IMR-90 (cell line): ENCODE measurements around the gene APH1A. TPM values are rescaled to one million over a fixed set of nuclear protein-coding genes. Genes with fewer than 3 reads are reported as not detected.

Experiments
- ATAC-seq: fragments of 200-7000 bp; cut with Tn5 transposase; 2 replicates; pipeline ENCODE4 v1.9.1; 2020; ENCODE audit warnings: low read depth, mild to moderate bottlenecking, moderate library complexity
- BruUV-seq: library from RNA; stranded (reverse); fragments of 400-500 nt; replicated peaks from 2 replicates; lab custom pipeline; 2021; lab: Mats Ljungman, UMichigan
- CTCF ChIA-PET: fragments of 300-600 bp; formaldehyde crosslinking; extraction: SDS; loops from one replicate; lab custom pipeline; 2021; ENCODE audit warnings: antibody characterized with exemption; lab: Yijun Ruan, JAX
- POLR2A ChIA-PET: fragments of 300-600 bp; sonication (Branson Sonifier 250); formaldehyde crosslinking; loops from one replicate; lab custom pipeline; 2022; ENCODE audit warnings: antibody characterized with exemption; ENCODE audit not compliant: unreplicated experiment; lab: Charles Lee
- DNase-seq: peaks from one replicate; pipeline ENCODE4 v3.0.0; 2013
- H2AFZ ChIP-seq: replicated peaks from 2 replicates; pipeline ENCODE3; 2013; ENCODE audit warnings: low read length, mild to moderate bottlenecking; ENCODE audit not compliant: poor library complexity
- H2AK5ac ChIP-seq: 2 replicates; pipeline ENCODE4 v1.6.1; 2013; ENCODE audit warnings: low read depth, low read length, inconsistent platforms
- H2AK9ac ChIP-seq: replicated peaks from 2 replicates; pipeline ENCODE3; 2013; ENCODE audit warnings: mild to moderate bottlenecking, low read depth, low read length, moderate library complexity; ENCODE audit not compliant: poor library complexity
- H2BK120ac ChIP-seq: 2 replicates; pipeline ENCODE4 v1.6.1; 2013; ENCODE audit warnings: low read depth, low read length, inconsistent platforms
- H2BK15ac ChIP-seq: 3 replicates; pipeline ENCODE4 v1.6.1; 2013; ENCODE audit warnings: low read depth, low read length, inconsistent platforms
- H2BK20ac ChIP-seq: 2 replicates; pipeline ENCODE4 v1.6.1; 2013; ENCODE audit warnings: low read depth, mild to moderate bottlenecking, inconsistent platforms, low read length, moderate library complexity
- H2BK5ac ChIP-seq: 2 replicates; pipeline ENCODE4 v1.6.1; 2013; ENCODE audit warnings: mild to moderate bottlenecking, low read depth, low read length, inconsistent platforms; ENCODE audit not compliant: poor library complexity, severe bottlenecking
- H3K14ac ChIP-seq: replicated peaks from 2 replicates; pipeline ENCODE4 v1.6.1; 2013; ENCODE audit warnings: low read depth, low read length, inconsistent platforms
- H3K18ac ChIP-seq: 2 replicates; pipeline ENCODE4 v1.6.1; 2013; ENCODE audit warnings: low read depth, low read length, control low read depth
- H3K23ac ChIP-seq: 2 replicates; pipeline ENCODE4 v1.6.1; 2013; ENCODE audit warnings: low read depth, low read length, inconsistent platforms
- H3K27ac ChIP-seq: 2 replicates; pipeline ENCODE4 v1.5.1; 2013; ENCODE audit warnings: mild to moderate bottlenecking, control low read depth, low read length; ENCODE audit not compliant: insufficient read depth
- H3K27me3 ChIP-seq: 2 replicates; pipeline ENCODE4 v1.6.1; 2013; ENCODE audit warnings: low read length; ENCODE audit not compliant: control insufficient read depth, insufficient read depth
- H3K36me3 ChIP-seq: 2 replicates; pipeline ENCODE4 v1.6.1; 2013; ENCODE audit warnings: low read length, mixed read lengths; ENCODE audit not compliant: control insufficient read depth, insufficient read depth
- H3K4ac ChIP-seq: 2 replicates; pipeline ENCODE4 v1.6.1; 2013; ENCODE audit warnings: low read depth, low read length, inconsistent platforms
- H3K4me1 ChIP-seq: 2 replicates; pipeline ENCODE4 v1.6.1; 2013; ENCODE audit warnings: low read length, mixed read lengths; ENCODE audit not compliant: control insufficient read depth, insufficient read depth
- H3K4me2 ChIP-seq: 2 replicates; pipeline ENCODE4 v1.6.1; 2013; ENCODE audit warnings: low read depth, mild to moderate bottlenecking, control low read depth, low read length, moderate library complexity
- H3K4me3 ChIP-seq: 2 replicates; pipeline ENCODE4 v1.5.1; 2013; ENCODE audit warnings: low read depth, mild to moderate bottlenecking, control low read depth, low read length, moderate library complexity; ENCODE audit not compliant: insufficient read depth
- H3K56ac ChIP-seq: 2 replicates; pipeline ENCODE4 v1.6.1; 2013; ENCODE audit warnings: low read length, inconsistent platforms; ENCODE audit not compliant: insufficient read depth; ENCODE audit errors: extremely low read depth
- H3K79me1 ChIP-seq, 2 experiments: 2 replicates each; pipeline ENCODE4 v1.6.1; 2013; ENCODE audit warnings: low read length in 2 of 2, inconsistent platforms in 1 of 2, low read depth in 1 of 2
- H3K9ac ChIP-seq: 2 replicates; pipeline ENCODE4 v1.6.1; 2013; ENCODE audit warnings: low read depth, low read length, control low read depth
- H3K9me1 ChIP-seq: 2 replicates; pipeline ENCODE4 v1.6.1; 2013; ENCODE audit warnings: low read length, inconsistent platforms; ENCODE audit not compliant: insufficient read depth
- H3K9me3 ChIP-seq: 2 replicates; pipeline ENCODE4 v1.6.1; 2013; ENCODE audit warnings: low read length; ENCODE audit not compliant: control insufficient read depth, insufficient read depth
- H4K20me1 ChIP-seq: 2 replicates; pipeline ENCODE4 v1.6.1; 2013; ENCODE audit warnings: low read length, inconsistent platforms; ENCODE audit not compliant: insufficient read depth
- H4K5ac ChIP-seq: 2 replicates; pipeline ENCODE4 v1.6.1; 2013; ENCODE audit warnings: mild to moderate bottlenecking, low read depth, low read length, control low read depth
- H4K8ac ChIP-seq, 2 experiments: 2 replicates each; pipeline ENCODE4 v1.6.1; 2013; ENCODE audit warnings: low read depth in 2 of 2, low read length in 2 of 2, control low read depth in 1 of 2, inconsistent platforms in 1 of 2
- H4K91ac ChIP-seq: 2 replicates; pipeline ENCODE4 v1.6.1; 2013; ENCODE audit warnings: low read depth, low read length, inconsistent platforms; ENCODE audit not compliant: insufficient read depth
- CEBPB ChIP-seq: IDR thresholded peaks from 2 replicates; pipeline ENCODE4 v1.6.1; 2012; ENCODE audit warnings: low read depth, low read length, improper control_type of control experiment
- CHD1 ChIP-seq: IDR thresholded peaks from 2 replicates; pipeline ENCODE4 v1.6.1; 2012; ENCODE audit warnings: low read depth, low read length, improper control_type of control experiment
- ELK1 ChIP-seq: fragments of 150-350 bp; IDR thresholded peaks from 2 replicates; pipeline ENCODE4 v1.6.1; 2016; ENCODE audit warnings: low read depth, mild to moderate bottlenecking, low read length, moderate library complexity, borderline replicate concordance
- MAFK ChIP-seq: IDR thresholded peaks from 2 replicates; pipeline ENCODE4 v1.6.1; 2012; ENCODE audit warnings: low read depth, low read length, improper control_type of control experiment
- MXI1 ChIP-seq: IDR thresholded peaks from 2 replicates; pipeline ENCODE4 v1.6.1; 2012; ENCODE audit warnings: low read depth, mild to moderate bottlenecking, low read length, moderate library complexity, borderline replicate concordance
- NFE2L2 ChIP-seq: fragments of 150-350 bp; IDR thresholded peaks from 2 replicates; pipeline ENCODE4 v1.6.1; 2016; ENCODE audit warnings: low read depth, mild to moderate bottlenecking, low read length
- RAD21 ChIP-seq: IDR thresholded peaks from 2 replicates; pipeline ENCODE4 v1.6.1; 2012; ENCODE audit warnings: low read length, improper control_type of control experiment
- RCOR1 ChIP-seq: IDR thresholded peaks from 2 replicates; pipeline ENCODE4 v1.6.1; 2012; ENCODE audit warnings: mild to moderate bottlenecking, low read length, improper control_type of control experiment; ENCODE audit not compliant: insufficient replicate concordance
- RFX5 ChIP-seq: IDR thresholded peaks from 2 replicates; pipeline ENCODE4 v1.8.0; 2012; ENCODE audit warnings: low read depth, mild to moderate bottlenecking, low read length, moderate library complexity
- SMC3 ChIP-seq: fragments of 150-350 bp; IDR thresholded peaks from 2 replicates; pipeline ENCODE4 v1.6.1; 2016; ENCODE audit warnings: low read depth, mild to moderate bottlenecking, antibody characterized with exemption, low read length, moderate library complexity
- USF2 ChIP-seq: fragments of 150-350 bp; IDR thresholded peaks from 2 replicates; pipeline ENCODE4 v1.6.1; 2017; ENCODE audit warnings: mild to moderate bottlenecking, antibody characterized with exemption, low read length, low read depth
- WGBS, 2 experiments: methylation state at CpG; one replicate each; pipeline versions ENCODE4 v1.1.5 to v1.1.7; 2013; ENCODE audit warnings: missing lambda C conversion rate in 2 of 2; ENCODE audit not compliant: insufficient read length in 1 of 2; ENCODE audit errors: extremely low coverage in 2 of 2; 5-methylcytosine and 5-hydroxymethylcytosine counted together
- dilution Hi-C: fragments of 300-500 bp; cut with HindIII; formaldehyde crosslinking; loops from one replicate; pipeline ENCODE4 v1.14.3; 2018; ENCODE audit warnings: low sequenced_read_pairs; ENCODE audit not compliant: unreplicated experiment
- in situ Hi-C: fragments of 300-500 bp; cut with MboI; formaldehyde crosslinking; loops from 3 replicates; pipeline ENCODE4 v1.14.3; 2019; ENCODE audit warnings: low sequenced_read_pairs, inconsistent platforms, mixed read lengths
- intact Hi-C: fragments of 100-400 bp; cut with micrococcal nuclease; formaldehyde crosslinking; loops from 2 replicates; pipeline ENCODE4 v1.10.0; 2022
- polyA plus RNA-seq, 3 experiments: library from polyadenylated mRNA; depleted of rRNA; stranded (reverse); fragments of >200 nt; gene quantifications; 2 replicates each; pipeline ENCODE4 v1.2.3, GENCODE V29; 2012; ENCODE audit warnings: low replicate concordance in 1 of 3
- total RNA-seq: library from RNA; depleted of rRNA; stranded (reverse); fragments of >200 nt; gene quantifications from 2 replicates; pipeline ENCODE4 v1.2.3, GENCODE V29; 2012
- TF ChIP-seq, protein P1 (sequence below): conservative IDR thresholded peaks from 2 replicates; pipeline ENCODE4 v1.5.1; 2012; ENCODE audit warnings: mild to moderate bottlenecking, low read depth, low read length, improper control_type of control experiment

Gene APH1A
- total and polyA plus RNA-seq, 2 of the 4 experiments (the other 2 are of a cell fraction) = 62.0 to 94.2 TPM

DNA sequence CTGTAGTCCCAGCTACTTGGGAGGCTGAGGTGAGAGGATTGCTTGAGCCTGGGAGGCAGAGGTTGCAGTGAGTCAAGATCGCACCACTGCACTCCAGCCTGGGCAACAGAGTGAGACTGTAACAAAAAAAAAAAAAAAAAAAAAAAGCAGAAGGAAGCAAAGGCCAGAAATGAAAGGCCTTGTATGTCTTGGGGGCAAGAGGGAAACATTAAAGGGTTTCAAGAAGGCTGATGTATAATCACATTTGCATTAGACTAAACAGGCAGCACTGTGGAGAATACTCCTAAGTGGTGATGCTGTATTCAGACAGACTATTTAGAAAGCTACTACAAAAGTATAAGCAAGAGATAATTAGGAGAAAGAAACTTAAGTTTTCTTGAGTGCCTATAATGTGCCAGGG is 43.3 kb downstream of the APH1A start:
- no peak for ATAC-seq
- no peak overlapping the region for H2BK120ac ChIP-seq
- H3K79me1 ChIP-seq = peaks cover 9 to 13% of the 10 kb centered on the region in 2 experiments
- H2AFZ ChIP-seq = no peak overlapping the region
- no peak overlapping the region for H2AK9ac ChIP-seq
- no peak overlapping the region for H3K14ac ChIP-seq
- POLR2A ChIA-PET = interaction anchor here (0.9 kb wide), 1 partner anchor 8 kb away, joined by 3 read pairs; no protein-coding TSS in a partner anchor
- no CpG with 5 or more reads among the region's 1 CpG for WGBS, 2 experiments
- no peak overlapping the region for H4K8ac ChIP-seq
- no peak overlapping the region for H3K4me2 ChIP-seq
- no peak overlapping the region for H4K5ac ChIP-seq
- no peak overlapping the region for H3K4ac ChIP-seq
- intact Hi-C loops = no loop called here
- no peak for TF ChIP-seq SMC3
- no peak for TF ChIP-seq RCOR1
- no peak for TF ChIP-seq MXI1
- TF ChIP-seq RAD21 = no peak
- TF ChIP-seq USF2 = no peak
- TF ChIP-seq NFE2L2 = no peak
- TF ChIP-seq RFX5 = no peak
- TF ChIP-seq CEBPB = no peak
- TF ChIP-seq CHD1 = no peak
- TF ChIP-seq MAFK = no peak
- no peak for TF ChIP-seq ELK1
- TF ChIP-seq, protein P1, sequence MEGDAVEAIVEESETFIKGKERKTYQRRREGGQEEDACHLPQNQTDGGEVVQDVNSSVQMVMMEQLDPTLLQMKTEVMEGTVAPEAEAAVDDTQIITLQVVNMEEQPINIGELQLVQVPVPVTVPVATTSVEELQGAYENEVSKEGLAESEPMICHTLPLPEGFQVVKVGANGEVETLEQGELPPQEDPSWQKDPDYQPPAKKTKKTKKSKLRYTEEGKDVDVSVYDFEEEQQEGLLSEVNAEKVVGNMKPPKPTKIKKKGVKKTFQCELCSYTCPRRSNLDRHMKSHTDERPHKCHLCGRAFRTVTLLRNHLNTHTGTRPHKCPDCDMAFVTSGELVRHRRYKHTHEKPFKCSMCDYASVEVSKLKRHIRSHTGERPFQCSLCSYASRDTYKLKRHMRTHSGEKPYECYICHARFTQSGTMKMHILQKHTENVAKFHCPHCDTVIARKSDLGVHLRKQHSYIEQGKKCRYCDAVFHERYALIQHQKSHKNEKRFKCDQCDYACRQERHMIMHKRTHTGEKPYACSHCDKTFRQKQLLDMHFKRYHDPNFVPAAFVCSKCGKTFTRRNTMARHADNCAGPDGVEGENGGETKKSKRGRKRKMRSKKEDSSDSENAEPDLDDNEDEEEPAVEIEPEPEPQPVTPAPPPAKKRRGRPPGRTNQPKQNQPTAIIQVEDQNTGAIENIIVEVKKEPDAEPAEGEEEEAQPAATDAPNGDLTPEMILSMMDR = no peak
- H3K4me3 ChIP-seq = no peak overlapping the region
- no peaks in the 10 kb centered on the region for H4K20me1 ChIP-seq
- H3K56ac ChIP-seq = no peak overlapping the region
- H3K23ac ChIP-seq = no peak overlapping the region
- CTCF ChIA-PET = no interaction called here
- no peak overlapping the region for H2BK5ac ChIP-seq
- no peak overlapping the region for H2BK20ac ChIP-seq
- H2BK15ac ChIP-seq = no peak overlapping the region
- H2AK5ac ChIP-seq = no peak overlapping the region
- H3K4me1 ChIP-seq = no peaks in the 10 kb centered on the region
- peaks cover 25% of the 10 kb centered on the region for H3K36me3 ChIP-seq
- dilution Hi-C loops = no loop called here
- no peak overlapping the region for H4K91ac ChIP-seq
- H3K9ac ChIP-seq = no peak overlapping the region
- no peak overlapping the region for H3K27ac ChIP-seq
- H3K27me3 ChIP-seq = no peaks in the 10 kb centered on the region
- H3K9me3 ChIP-seq = no peaks in the 10 kb centered on the region
- H3K9me1 ChIP-seq = no peaks in the 10 kb centered on the region
- no TSS peak for BruUV-seq
- no peak for DNase-seq
- no peak overlapping the region for H3K18ac ChIP-seq
- in situ Hi-C loops = no loop called here
